T-cell (primary cell): ENCODE data around the gene P2RY11. TPM values are rescaled to one million over a fixed set of nuclear protein-coding genes. Genes with fewer than 3 reads are reported as not detected.

ENCODE experiments used
- ATAC-seq, 4 experiments: fragments of 200-7000 bp in 3 of 4; fragments of 150-1000 bp in 1 of 4; cut with Tn5 transposase; replicated peaks in 1 of 4; 1 replicate in 3 of 4; 2 replicates in 1 of 4; pipeline ENCODE4 v1.10.0; 2021; ENCODE audit warnings: moderate library complexity in 3 of 4, mild to moderate bottlenecking in 2 of 4, moderate number of reproducible peaks in 1 of 4
- CTCF ChIA-PET, 2 donors: fragments of 300-600 bp; sonication (Branson Sonifier 250); formaldehyde crosslinking; loops; one replicate each; lab custom pipeline; 2022; ENCODE audit warnings: antibody characterized with exemption in 2 of 2; lab: Charles Lee
- POLR2A ChIA-PET, 2 donors: fragments of 300-600 bp; sonication (Branson Sonifier 250); formaldehyde crosslinking; loops; one replicate each; lab custom pipeline; 2022; ENCODE audit warnings: antibody characterized with exemption in 2 of 2; lab: Charles Lee
- DNase-seq, 35 experiments: peaks; one replicate each; pipeline versions ENCODE4 v3.0.0 to v3.0.0-alpha.2; 2013 to 2023
- H3K27ac ChIP-seq: one replicate; pipeline ENCODE4 v1.5.1; 2013; ENCODE audit warnings: low read length
- H3K27me3 ChIP-seq, 2 experiments: replicated peaks in 1 of 2; 1 replicate in 1 of 2; 2 replicates in 1 of 2; pipeline versions ENCODE4 v1.6.1 to v1.7.0; 2013; ENCODE audit warnings: low read length in 1 of 2, mixed read lengths in 1 of 2; ENCODE audit not compliant: control insufficient read depth in 2 of 2, insufficient read depth in 2 of 2; ENCODE audit errors: extremely low read depth in 1 of 2
- H3K36me3 ChIP-seq, 2 donors: 1 replicate in 1 of 2; 2 replicates in 1 of 2; pipeline versions ENCODE4 v1.6.1 to v1.7.0; 2013; ENCODE audit warnings: low read length in 1 of 2; ENCODE audit not compliant: control insufficient read depth in 2 of 2, insufficient read depth in 1 of 2; ENCODE audit errors: extremely low read depth in 1 of 2
- H3K4me1 ChIP-seq, 2 experiments: 1 replicate in 1 of 2; 2 replicates in 1 of 2; pipeline versions ENCODE4 v1.6.1 to v1.7.0; 2013; ENCODE audit warnings: low read length in 2 of 2, mixed read lengths in 1 of 2; ENCODE audit not compliant: insufficient read depth in 2 of 2, control insufficient read depth in 1 of 2; ENCODE audit errors: extremely low read depth in 1 of 2
- H3K4me3 ChIP-seq, 2 donors: 1 replicate in 1 of 2; 2 replicates in 1 of 2; pipeline versions ENCODE4 v1.5.1 to v1.7.0; 2013; ENCODE audit warnings: mild to moderate bottlenecking in 2 of 2, low read length in 1 of 2, moderate library complexity in 1 of 2; ENCODE audit not compliant: control insufficient read depth in 1 of 2; ENCODE audit errors: extremely low read depth in 1 of 2
- H3K9me3 ChIP-seq: 2 replicates; pipeline ENCODE4 v1.7.0; 2013
- H3K27ac Mint-ChIP-seq, 2 donors: one replicate each; pipeline ENCODE4 v1.8.0; 2020 to 2021; ENCODE audit warnings: mild to moderate bottlenecking in 2 of 2, mixed read lengths in 2 of 2
- H3K27me3 Mint-ChIP-seq, 2 donors: one replicate each; pipeline ENCODE4 v1.8.0; 2021 to 2022; ENCODE audit warnings: mixed read lengths in 2 of 2
- H3K36me3 Mint-ChIP-seq: one replicate; pipeline ENCODE4 v1.8.0; 2021; ENCODE audit warnings: mixed read lengths
- H3K4me1 Mint-ChIP-seq, 3 donors: one replicate each; pipeline ENCODE4 v1.8.0; 2020 to 2022; ENCODE audit warnings: mixed read lengths in 3 of 3, mild to moderate bottlenecking in 1 of 3
- H3K4me3 Mint-ChIP-seq, 3 donors: one replicate each; pipeline ENCODE4 v1.8.0; 2020 to 2022; ENCODE audit warnings: mild to moderate bottlenecking in 3 of 3, mixed read lengths in 3 of 3, moderate library complexity in 3 of 3
- H3K9me3 Mint-ChIP-seq, 3 donors: one replicate each; pipeline ENCODE4 v1.8.0; 2020 to 2022; ENCODE audit warnings: mixed read lengths in 3 of 3
- WGBS: methylation state at CpG from one replicate; pipeline ENCODE4 v1.1.5; 2013; ENCODE audit warnings: missing lambda C conversion rate; ENCODE audit not compliant: insufficient coverage; 5-methylcytosine and 5-hydroxymethylcytosine counted together
- total RNA-seq, 35 experiments: library from RNA in 6 of 35; stranded (reverse) in 6 of 35; fragments of 120-200 nt in 1 of 35; gene quantifications; one replicate each; pipeline versions ENCODE4 v1.2.1 to v1.2.4 and lab custom pipeline; 2013 to 2026

The P2RY11 gene
- total RNA-seq, 5 donors from 2014 or later (not counting 1 experiment from before 2014, with no cell fraction given), result 58.8 to 75.2 (median 61.7) TPM

- H3K27me3 ChIP-seq, result peaks cover 0 to 3% of the 10 kb centered on the region in 2 experiments
- H3K4me3 ChIP-seq, result no peak overlapping the region
- ChIA-PET POLR2A (no interaction called here), CTCF (no interaction called here)
- H3K4me3 Mint-ChIP-seq, result no peak overlapping the region
- ATAC-seq, result no peak
- H3K4me1 Mint-ChIP-seq, result peaks cover 9 to 21% (median 17%) of the 10 kb centered on the region in 3 donors
- peaks cover 10 to 37% of the 10 kb centered on the region in 2 donors for H3K36me3 ChIP-seq
- no peak overlapping the region for H3K27ac ChIP-seq
- no peaks in the 10 kb centered on the region for H3K9me3 ChIP-seq
- DNase-seq, result no peak
- peak overlapping the region; percentile 16 to 53 for H3K27ac Mint-ChIP-seq
- H3K27me3 Mint-ChIP-seq, result no peaks in the 10 kb centered on the region
- H3K9me3 Mint-ChIP-seq, result no peaks in the 10 kb centered on the region
- WGBS, result 91% methylated on average over 17 of the region's 17 CpGs
- H3K4me1 ChIP-seq, result peaks cover 0 to 25% of the 10 kb centered on the region in 2 experiments
- peaks cover 33% of the 10 kb centered on the region for H3K36me3 Mint-ChIP-seq
These were observed 20.2 kb upstream of the P2RY11 start for GRCh38 chr19:10091370-10091687.

GRCh38 chr19:10091895-10092641, 19.4 kb upstream of the P2RY11 start:
- Histone ChIP-seq H3K27me3 (no peaks in the 10 kb centered on the region), H3K4me1 (peaks cover 4 to 25% of the 10 kb centered on the region in 2 experiments), H3K27ac (no peak overlapping the region), H3K4me3 (no peak overlapping the region), H3K36me3 (peaks cover 10 to 37% of the 10 kb centered on the region in 2 donors), H3K9me3 (no peaks in the 10 kb centered on the region)
- Mint-ChIP-seq H3K36me3 (peaks cover 33% of the 10 kb centered on the region), H3K27me3 (no peaks in the 10 kb centered on the region), H3K4me3 (no peak overlapping the region), H3K4me1 (peaks cover 15 to 23% (median 18%) of the 10 kb centered on the region in 3 donors), H3K9me3 (no peaks in the 10 kb centered on the region), H3K27ac (peak overlapping the region; percentile 16 to 53)
- DNase-seq, result no peak
- ChIA-PET POLR2A (no interaction called here), CTCF (no interaction called here)
- 93% methylated on average over 12 of the region's 13 CpGs for WGBS
- ATAC-seq, result no peak

GRCh38 chr19:10092648-10093294, 18.7 kb upstream of the P2RY11 start:
- H3K27ac Mint-ChIP-seq, result peak overlapping the region in 1 of 2 donors; percentile 52
- peaks cover 4 to 24% of the 10 kb centered on the region in 2 experiments for H3K4me1 ChIP-seq
- CTCF ChIA-PET, result no interaction called here
- POLR2A ChIA-PET, result no interaction called here
- peaks cover 12 to 20% (median 16%) of the 10 kb centered on the region in 3 donors for H3K4me1 Mint-ChIP-seq
- H3K27me3 ChIP-seq, result no peaks in the 10 kb centered on the region
- H3K4me3 ChIP-seq, result no peak overlapping the region
- H3K36me3 ChIP-seq, result peaks cover 10 to 37% of the 10 kb centered on the region in 2 donors
- ATAC-seq (no peak), DNase-seq (no peak)
- no peak overlapping the region for H3K27ac ChIP-seq
- H3K9me3 ChIP-seq, result no peaks in the 10 kb centered on the region
- no peaks in the 10 kb centered on the region for H3K9me3 Mint-ChIP-seq
- no peaks in the 10 kb centered on the region for H3K27me3 Mint-ChIP-seq
- 90% methylated on average over 1 of the region's 9 CpGs for WGBS
- no peak overlapping the region for H3K4me3 Mint-ChIP-seq
- peaks cover 26% of the 10 kb centered on the region for H3K36me3 Mint-ChIP-seq

GRCh38 chr19:10093295-10094186, 18.0 kb upstream of the P2RY11 start:
- H3K4me1 Mint-ChIP-seq, result peaks cover 14 to 25% (median 16%) of the 10 kb centered on the region in 3 donors

GRCh38 chr19:10095622-10095947, 15.9 kb upstream of the P2RY11 start:
- no peak overlapping the region for H3K4me3 ChIP-seq
- peak overlapping the region; percentile 30 for H3K27ac ChIP-seq
- ATAC-seq (no peak), DNase-seq (no peak)
- peak overlapping the region; percentile 43 to 64 for H3K27ac Mint-ChIP-seq
- H3K27me3 ChIP-seq, result no peaks in the 10 kb centered on the region
- H3K4me1 ChIP-seq, result peaks cover 10 to 51% of the 10 kb centered on the region in 2 experiments
- ChIA-PET POLR2A (no interaction called here), CTCF (interaction anchor here in 1 of 2 donors (0.6 to 1.6 kb wide), 9 partner anchors 9 to 104 kb away, joined by 3 to 16 read pairs (median 6); partner anchors contain the start of genes P2RY11 and PPAN)
- H3K4me3 Mint-ChIP-seq, result peak overlapping the region in 2 of 3 donors; percentile 26 to 30
- H3K9me3 Mint-ChIP-seq, result no peaks in the 10 kb centered on the region
- no peaks in the 10 kb centered on the region for H3K9me3 ChIP-seq
- H3K4me1 Mint-ChIP-seq, result peaks cover 27 to 37% (median 27%) of the 10 kb centered on the region in 3 donors
- WGBS, result 68% methylated on average over 4 of the region's 7 CpGs
- peaks cover 10 to 26% of the 10 kb centered on the region in 2 donors for H3K36me3 ChIP-seq
- H3K27me3 Mint-ChIP-seq, result no peaks in the 10 kb centered on the region
- H3K36me3 Mint-ChIP-seq, result peaks cover 18% of the 10 kb centered on the region

More at GRCh38 chr19:10093295-10094186, 18.0 kb upstream of the P2RY11 start:
- ChIA-PET POLR2A (no interaction called here), CTCF (no interaction called here)
- no peak overlapping the region for H3K4me3 Mint-ChIP-seq
- peaks cover 26% of the 10 kb centered on the region for H3K36me3 Mint-ChIP-seq
- H3K36me3 ChIP-seq, result peaks cover 10 to 37% of the 10 kb centered on the region in 2 donors
- H3K9me3 Mint-ChIP-seq, result no peaks in the 10 kb centered on the region
- H3K27ac Mint-ChIP-seq, result peak overlapping the region in 1 of 2 donors; percentile 52
- no peaks in the 10 kb centered on the region for H3K27me3 ChIP-seq
- H3K4me3 ChIP-seq, result no peak overlapping the region
- H3K27ac ChIP-seq, result no peak overlapping the region
- peaks cover 4 to 31% of the 10 kb centered on the region in 2 experiments for H3K4me1 ChIP-seq
- no peaks in the 10 kb centered on the region for H3K9me3 ChIP-seq
- ATAC-seq (no peak), DNase-seq (no peak)
- 94% methylated on average over 19 of the region's 22 CpGs for WGBS
- no peaks in the 10 kb centered on the region for H3K27me3 Mint-ChIP-seq
